HUES48 (cell line): Measurements from ENCODE around the gene BCDIN3D.
"Not testable (repeated sequence)": the region's sequence is repeated elsewhere in the genome, so short reads cannot be mapped to it uniquely, and the experiment has no call there.

ENCODE experiments used
- H3K27ac ChIP-seq: one replicate; pipeline ENCODE4 v1.7.0; 2013; ENCODE audit warnings: low read depth, low read length, inconsistent platforms
- H3K27me3 ChIP-seq: 2 replicates; pipeline ENCODE4 v1.6.1; 2013; ENCODE audit warnings: mild to moderate bottlenecking, low read length; ENCODE audit not compliant: control insufficient read depth, insufficient read depth
- H3K36me3 ChIP-seq: 2 replicates; pipeline ENCODE4 v1.6.1; 2013; ENCODE audit warnings: low read length; ENCODE audit not compliant: control insufficient read depth, insufficient read depth
- H3K4me1 ChIP-seq: 2 replicates; pipeline ENCODE4 v1.6.1; 2013; ENCODE audit warnings: mild to moderate bottlenecking, low read length; ENCODE audit not compliant: control insufficient read depth, insufficient read depth
- H3K4me3 ChIP-seq: 2 replicates; pipeline ENCODE4 v1.5.1; 2013; ENCODE audit warnings: mild to moderate bottlenecking, low read depth, low read length
- H3K9ac ChIP-seq: 2 replicates; pipeline ENCODE4 v1.6.1; 2013; ENCODE audit warnings: mild to moderate bottlenecking, low read depth, low read length, moderate library complexity
- H3K9me3 ChIP-seq: 2 replicates; pipeline ENCODE4 v1.6.1; 2013; ENCODE audit warnings: low read length; ENCODE audit not compliant: control insufficient read depth, insufficient read depth

BCDIN3D gene

GRCh38 chr12:49868449-49868848, 25.5 kb upstream of the BCDIN3D start:
- Histone ChIP-seq H3K36me3 (no peaks in the 10 kb centered on the region), H3K9me3 (no peaks in the 10 kb centered on the region), H3K27ac (no peak overlapping the region), H3K9ac (no peak overlapping the region), H3K27me3 (no peaks in the 10 kb centered on the region), H3K4me1 (peaks cover 3% of the 10 kb centered on the region; the same call in 1 of the 2 replicates), H3K4me3 (no peak overlapping the region)

GRCh38 chr12:49867570-49868341, 24.9 kb upstream of the BCDIN3D start:
- H3K4me3 ChIP-seq, result no peak overlapping the region
- peaks cover 3% of the 10 kb centered on the region; the same call in 1 of the 2 replicates for H3K4me1 ChIP-seq
- H3K36me3 ChIP-seq, result no peaks in the 10 kb centered on the region
- H3K9ac ChIP-seq, result no peak overlapping the region
- H3K9me3 ChIP-seq, result no peaks in the 10 kb centered on the region
- no peaks in the 10 kb centered on the region for H3K27me3 ChIP-seq
- H3K27ac ChIP-seq, result no peak overlapping the region

- no peak overlapping the region for H3K27ac ChIP-seq
- no peak overlapping the region for H3K9ac ChIP-seq
- no peak overlapping the region for H3K4me3 ChIP-seq
- H3K27me3 ChIP-seq, result no peaks in the 10 kb centered on the region
- peaks cover 3% of the 10 kb centered on the region; the same call in 1 of the 2 replicates for H3K4me1 ChIP-seq
- H3K9me3 ChIP-seq, result no peaks in the 10 kb centered on the region
- no peaks in the 10 kb centered on the region for H3K36me3 ChIP-seq
These were observed 24.1 kb upstream of the BCDIN3D start for GRCh38 chr12:49866859-49867569.

GRCh38 chr12:49865782-49866135, 22.9 kb upstream of the BCDIN3D start:
- Histone ChIP-seq H3K27ac (no peak overlapping the region), H3K36me3 (no peaks in the 10 kb centered on the region), H3K4me1 (peaks cover 3% of the 10 kb centered on the region; the same call in 1 of the 2 replicates), H3K9me3 (no peaks in the 10 kb centered on the region), H3K9ac (no peak overlapping the region), H3K27me3 (no peaks in the 10 kb centered on the region), H3K4me3 (no peak overlapping the region)

- no peak overlapping the region for H3K4me3 ChIP-seq
- H3K9me3 ChIP-seq, result no peaks in the 10 kb centered on the region
- no peaks in the 10 kb centered on the region for H3K27me3 ChIP-seq
- H3K9ac ChIP-seq, result no peak overlapping the region
- H3K4me1 ChIP-seq, result peaks cover 3% of the 10 kb centered on the region; the same call in 1 of the 2 replicates
- H3K27ac ChIP-seq, result no peak overlapping the region
- H3K36me3 ChIP-seq, result no peaks in the 10 kb centered on the region
These were observed 22.3 kb upstream of the BCDIN3D start for GRCh38 chr12:49865109-49865781.

- Histone ChIP-seq H3K4me1 (peaks cover 3% of the 10 kb centered on the region; the same call in 1 of the 2 replicates), H3K4me3 (no peak overlapping the region), H3K27ac (no peak overlapping the region), H3K9ac (no peak overlapping the region), H3K9me3 (no peaks in the 10 kb centered on the region), H3K27me3 (no peaks in the 10 kb centered on the region), H3K36me3 (no peaks in the 10 kb centered on the region)
These were observed 21.8 kb upstream of the BCDIN3D start for GRCh38 chr12:49864798-49865090.

GRCh38 chr12:49863946-49864797, 21.3 kb upstream of the BCDIN3D start:
- Histone ChIP-seq H3K36me3 (no peaks in the 10 kb centered on the region), H3K27me3 (no peaks in the 10 kb centered on the region), H3K27ac (no peak overlapping the region), H3K4me3 (no peak overlapping the region), H3K9ac (no peak overlapping the region), H3K4me1 (peaks cover 3% of the 10 kb centered on the region; the same call in 1 of the 2 replicates), H3K9me3 (no peaks in the 10 kb centered on the region)

- H3K4me3 ChIP-seq, H3K27ac ChIP-seq, H3K9me3 ChIP-seq, H3K36me3 ChIP-seq, H3K27me3 ChIP-seq, H3K4me1 ChIP-seq, H3K9ac ChIP-seq: not testable (repeated sequence)
These were observed 18.0 kb upstream of the BCDIN3D start for GRCh38 chr12:49860921-49861320.

- H3K36me3 ChIP-seq, H3K4me1 ChIP-seq, H3K4me3 ChIP-seq, H3K9me3 ChIP-seq, H3K27me3 ChIP-seq, H3K27ac ChIP-seq, H3K9ac ChIP-seq: not testable (repeated sequence)
These were observed 13.0 kb upstream of the BCDIN3D start for GRCh38 chr12:49855890-49856289.

- Histone ChIP-seq H3K4me1 (peaks cover 6% of the 10 kb centered on the region; the same call in 1 of the 2 replicates), H3K9me3 (no peaks in the 10 kb centered on the region), H3K27ac (no peak overlapping the region), H3K4me3 (no peak overlapping the region), H3K9ac (no peak overlapping the region), H3K36me3 (no peaks in the 10 kb centered on the region), H3K27me3 (peaks cover 5% of the 10 kb centered on the region; the same call in 1 of the 2 replicates)
These were observed 12.1 kb upstream of the BCDIN3D start for GRCh38 chr12:49854976-49855375.
